Heart right ventricle (tissue), 16 donors: Measurements from ENCODE around the gene P3H2. TPM values are rescaled to one million over a fixed set of nuclear protein-coding genes. Genes with fewer than 3 reads are reported as not detected.

Experiments
- ATAC-seq, 8 donors: fragments of 200-7000 bp; cut with Tn5 transposase; one replicate each; pipeline ENCODE4 v1.9.1; 2020; ENCODE audit warnings: mild to moderate bottlenecking in 8 of 8, moderate library complexity in 8 of 8, moderate number of reproducible peaks in 1 of 8
- DNase-seq, 2 donors: peaks; one replicate each; pipeline ENCODE4 v3.0.0-alpha.2; 2020
- H3K27ac ChIP-seq, 10 donors: fragments of 200-600 bp; sonication (generic) in 2 of 10; one replicate each; pipeline versions ENCODE4 v1.5.0 to v1.8.0; 2020 to 2022; ENCODE audit warnings: mild to moderate bottlenecking in 3 of 10
- H3K27me3 ChIP-seq, 7 donors: fragments of 200-600 bp; one replicate each; pipeline ENCODE4 v1.8.0; 2021 to 2022; ENCODE audit warnings: mild to moderate bottlenecking in 2 of 7
- H3K36me3 ChIP-seq, 9 donors: fragments of 200-600 bp; sonication (generic) in 1 of 9; one replicate each; pipeline versions ENCODE4 v1.5.0 to v1.8.0; 2020 to 2022; ENCODE audit warnings: mild to moderate bottlenecking in 2 of 9
- H3K4me1 ChIP-seq, 9 donors: fragments of 200-600 bp; sonication (generic) in 1 of 9; one replicate each; pipeline versions ENCODE4 v1.5.0 to v1.8.0; 2020 to 2022; ENCODE audit warnings: mild to moderate bottlenecking in 4 of 9
- H3K4me3 ChIP-seq, 10 donors: fragments of 200-600 bp; sonication (generic) in 2 of 10; one replicate each; pipeline versions ENCODE4 v1.5.0 to v1.8.0; 2020 to 2022; ENCODE audit warnings: mild to moderate bottlenecking in 7 of 10, moderate library complexity in 2 of 10
- H3K9me3 ChIP-seq, 11 donors: fragments of 200-600 bp in 10 of 11; sonication (generic) in 2 of 11; one replicate each; pipeline versions ENCODE4 v1.5.0 to v1.8.0; 2013 to 2022; ENCODE audit warnings: mild to moderate bottlenecking in 2 of 11, control low read depth in 1 of 11, moderate library complexity in 1 of 11
- CTCF ChIP-seq, 9 donors: fragments of 200-600 bp; sonication (generic) in 2 of 9; IDR thresholded peaks; one replicate each; pipeline versions ENCODE4 v1.5.0 to v1.8.0; 2021 to 2022; ENCODE audit warnings: antibody characterized with exemption in 9 of 9, mild to moderate bottlenecking in 5 of 9, moderate library complexity in 1 of 9
- WGBS, 2 donors: extraction: QIAGEN DNeasy Blood & Tissue Kit; methylation state at CpG; one replicate each; pipeline ENCODE4 v1.1.7; 2013; ENCODE audit warnings: inconsistent platforms in 1 of 2; 5-methylcytosine and 5-hydroxymethylcytosine counted together
- intact Hi-C, 10 donors: fragments of 100-400 bp; cut with DNase I; formaldehyde crosslinking; loops; one replicate each; pipeline versions ENCODE4 v1.11.1 to v1.14.2; 2022
- polyA plus RNA-seq, 2 donors: library from polyadenylated mRNA; stranded (reverse); fragments of 200-250 nt; gene quantifications; one replicate each; pipeline ENCODE4 v1.2.3, GENCODE V29; 2013
- total RNA-seq, 10 donors: library from RNA; stranded (reverse); fragmentation: NEBNext Ultra II Directional in 3 of 10; extraction: Animal tissue kit (Norgen Biotek cat#: 25700) in 3 of 10; gene quantifications; one replicate each; pipeline versions ENCODE4 v1.2.1 to v1.2.4, GENCODE V29; 2021 to 2023
- donor health status: Arrhythmogenic right ventricular cardiomyopathy.
- donor health status: ischemic (EF 13 %, LVEDD 7.1; RV severe dilation, severe dysfunction).
- donor health status: healthy with polysubstance abuse.
- donor health status: DM: no; HTN: yes; CAD: no.
- donor health status: DM: no; HTN: no; CAD: no.
- donor health status: ischemic (EF 25% LVEDD 6.9; RV normal size, moderate dysfunction).
- donor health status: ischemic (EF 25% LVEDD 5.7; RV mildly dilated, moderate dysfunction).
- donor health status: healthy.
- donor health status: DM: yes; HTN: yes; CAD: no.
- donor health status: Ischemic cardiomyopathy.
- donor health status: ischemic (EF 35%, LVEDD 5.7; RV mildly dilated, moderate dysfunction).
- donor health status: nonischemic (EF 11% LVEDD 7.7; RV severe dilation, severe dysfunction).
- donor health status: DM: yes; HTN: yes; CAD: no.
- donor health status: PGD.
- donor health status: ischemic (EF 29% LVEDD 5.4; RV normal size, mild dysfunction).
- donor health status: nonischemic (EF 23%, LVEDD 6.1; RV moderate dilation, normal function).

Gene P3H2
- total and polyA plus RNA-seq, 12 donors: 0.49 to 28.8 (median 3.5) TPM

- Histone ChIP-seq H3K36me3 (no peaks in the 10 kb centered on the region), H3K4me3 (no peak overlapping the region), H3K27ac (no peak overlapping the region), H3K4me1 (peaks cover 2 to 12% (median 7%) of the 10 kb centered on the region in 9 donors), H3K27me3 (peaks cover 0 to 46% (median 13%) of the 10 kb centered on the region in 7 donors), H3K9me3 (no peaks in the 10 kb centered on the region)
- ATAC-seq (no peak), DNase-seq (no peak)
- peak in 1 of 9 donors; percentile 6 for TF ChIP-seq CTCF (IDR thresholded peaks at IDR 0.05)
- intact Hi-C loops: loop anchor here in 2 of 10 donors (10.0 kb wide), 2 partner anchors 151 to 161 kb away; no protein-coding TSS in a partner anchor
- 75 to 80% methylated on average over 9 of the region's 9 CpGs for WGBS, 2 donors
These were observed 4.9 kb upstream of the P3H2 start for GRCh38 chr3:190125436-190126068.

GRCh38 chr3:190124067-190124466 is 3.4 kb upstream of the P3H2 start:
- Histone ChIP-seq H3K4me3 (no peak overlapping the region), H3K27ac (no peak overlapping the region), H3K9me3 (no peaks in the 10 kb centered on the region), H3K4me1 (peaks cover 2 to 17% (median 7%) of the 10 kb centered on the region in 9 donors), H3K36me3 (no peaks in the 10 kb centered on the region), H3K27me3 (peaks cover 0 to 57% (median 13%) of the 10 kb centered on the region in 7 donors)
- TF ChIP-seq CTCF (IDR thresholded peaks at IDR 0.05): no peak
- no peak for DNase-seq
- 63 to 85% methylated on average over 3 of the region's 3 CpGs for WGBS, 2 donors
- intact Hi-C loops: loop anchor here in 6 of 10 donors (5.0 to 10.0 kb wide), 4 partner anchors 149 to 159 kb away; no protein-coding TSS in a partner anchor
- ATAC-seq: no peak

GRCh38 chr3:190122198-190122771 is 1.6 kb upstream of the P3H2 start:
- H3K36me3 ChIP-seq: no peaks in the 10 kb centered on the region
- ATAC-seq (no peak), DNase-seq (no peak)
- TF ChIP-seq CTCF (IDR thresholded peaks at IDR 0.05): no peak
- no peak overlapping the region for H3K4me3 ChIP-seq
- H3K27me3 ChIP-seq: peaks cover 0 to 64% (median 10%) of the 10 kb centered on the region in 7 donors
- intact Hi-C loops: loop anchor here in 6 of 10 donors (5.0 to 10.0 kb wide), 4 partner anchors 147 to 157 kb away; no protein-coding TSS in a partner anchor
- H3K27ac ChIP-seq: no peak overlapping the region
- H3K9me3 ChIP-seq: no peaks in the 10 kb centered on the region
- H3K4me1 ChIP-seq: peaks cover 2 to 17% (median 7%) of the 10 kb centered on the region in 9 donors
- 68 to 75% methylated on average over 8 of the region's 8 CpGs for WGBS, 2 donors

GRCh38 chr3:190121383-190121782 is 686 bp upstream of the P3H2 start:
- ATAC-seq: no peak
- DNase-seq: no peak
- Histone ChIP-seq H3K4me3 (peak overlapping the region in 6 of 10 donors; percentile 63 to 89 (median 80)), H3K4me1 (peaks cover 2 to 17% (median 7%) of the 10 kb centered on the region in 9 donors), H3K36me3 (no peaks in the 10 kb centered on the region), H3K27me3 (peaks cover 0 to 64% (median 10%) of the 10 kb centered on the region in 7 donors), H3K27ac (peak overlapping the region in 4 of 10 donors; percentile 72 to 77 (median 76)), H3K9me3 (no peaks in the 10 kb centered on the region)
- TF ChIP-seq CTCF (IDR thresholded peaks at IDR 0.05): no peak
- intact Hi-C loops: loop anchor here in 6 of 10 donors (5.0 to 10.0 kb wide), 4 partner anchors 147 to 157 kb away; no protein-coding TSS in a partner anchor
- 77 to 84% methylated on average over 12 of the region's 12 CpGs for WGBS, 2 donors
